Kidney capillary endothelial cell (primary cell): ENCODE results near the gene HCN2.

Source experiments
- DNase-seq: peaks from one replicate; pipeline ENCODE4 v3.0.0-alpha.2; 2018; ENCODE audit warnings: low spot score

HCN2 gene

DNA sequence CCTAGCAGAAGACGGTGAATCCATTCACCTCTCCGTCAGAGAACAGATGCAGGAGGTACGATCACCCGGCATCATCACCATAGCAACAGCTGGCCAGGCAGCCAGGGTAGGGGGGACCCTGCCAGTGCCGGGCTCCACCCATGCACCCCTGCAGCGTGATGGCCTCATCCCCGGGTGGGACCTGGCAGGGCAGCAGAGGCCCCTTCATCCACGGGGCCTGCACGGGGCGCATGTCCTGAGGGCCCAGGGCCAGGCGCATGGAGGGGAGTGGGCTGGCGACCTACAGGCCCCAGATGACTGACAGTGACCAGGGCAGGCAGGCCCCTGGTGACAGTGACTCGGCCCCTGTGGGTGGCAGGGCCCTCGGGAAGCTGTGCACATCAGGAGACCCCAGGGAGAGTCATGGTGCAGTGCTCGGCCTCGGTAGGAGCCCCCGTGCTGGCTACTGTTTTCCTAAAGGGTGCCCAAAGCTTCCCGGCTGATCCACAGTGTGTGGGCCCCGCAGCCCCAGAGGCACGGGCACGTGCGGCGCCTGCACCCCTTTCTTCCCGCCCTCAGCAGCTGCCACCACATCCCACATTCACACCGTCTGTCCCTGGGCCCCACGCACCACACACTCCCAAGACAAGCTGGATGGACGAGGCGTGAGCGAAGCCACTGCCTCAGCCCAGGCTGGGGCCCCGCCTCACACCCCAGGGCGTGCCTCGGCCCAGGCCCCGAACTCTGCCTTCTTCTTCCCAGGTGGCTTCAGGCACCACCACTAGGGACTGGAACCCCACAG is 68.6 kb downstream of the HCN2 start:
- DNase-seq, result no peak

DNA sequence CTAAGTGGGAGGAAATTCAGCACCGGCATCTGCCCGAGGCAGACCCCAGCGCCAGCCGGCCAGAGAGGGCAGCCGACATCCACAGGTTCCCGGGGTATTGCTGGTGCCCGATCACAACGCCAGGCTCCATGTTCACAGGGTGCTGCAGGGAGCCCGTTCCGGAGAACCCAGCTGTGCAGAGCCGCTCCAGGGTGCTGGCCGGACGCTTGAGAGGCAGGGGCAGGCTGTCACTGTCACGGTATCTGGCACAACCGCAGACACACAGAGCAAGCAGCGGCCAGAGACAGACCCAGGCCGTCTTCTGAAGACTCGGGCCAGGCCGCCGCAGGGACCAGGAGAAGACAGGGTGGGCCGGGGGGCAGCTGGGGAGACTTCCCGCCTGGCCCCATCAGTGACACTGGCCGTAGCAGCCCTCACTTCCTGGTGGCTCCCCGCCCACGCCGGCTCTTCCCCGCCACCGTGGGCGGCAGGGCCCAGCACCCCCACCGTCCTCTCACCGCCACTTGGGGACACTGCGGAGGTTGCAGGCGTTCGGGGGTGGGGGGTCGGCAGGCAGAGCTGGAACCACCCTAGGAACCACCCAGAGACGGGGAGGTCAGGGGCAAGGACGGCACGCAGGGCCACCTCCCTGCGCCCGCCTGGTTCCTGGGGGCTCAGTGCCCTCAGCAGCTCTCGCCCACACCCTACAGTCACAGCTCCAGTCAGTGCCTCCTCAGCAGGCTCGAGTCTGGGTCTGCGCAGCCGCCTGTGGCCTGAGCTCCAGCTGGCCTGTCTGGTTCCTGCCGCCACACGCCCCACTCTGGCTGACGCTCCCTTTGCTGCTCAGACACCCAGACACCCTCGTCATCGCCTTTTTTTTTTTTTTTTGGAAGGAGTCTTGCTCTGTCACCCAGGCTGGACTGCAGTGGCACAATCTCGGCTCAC is 69.5 kb downstream of the HCN2 start:
- DNase-seq, result no peak

DNA sequence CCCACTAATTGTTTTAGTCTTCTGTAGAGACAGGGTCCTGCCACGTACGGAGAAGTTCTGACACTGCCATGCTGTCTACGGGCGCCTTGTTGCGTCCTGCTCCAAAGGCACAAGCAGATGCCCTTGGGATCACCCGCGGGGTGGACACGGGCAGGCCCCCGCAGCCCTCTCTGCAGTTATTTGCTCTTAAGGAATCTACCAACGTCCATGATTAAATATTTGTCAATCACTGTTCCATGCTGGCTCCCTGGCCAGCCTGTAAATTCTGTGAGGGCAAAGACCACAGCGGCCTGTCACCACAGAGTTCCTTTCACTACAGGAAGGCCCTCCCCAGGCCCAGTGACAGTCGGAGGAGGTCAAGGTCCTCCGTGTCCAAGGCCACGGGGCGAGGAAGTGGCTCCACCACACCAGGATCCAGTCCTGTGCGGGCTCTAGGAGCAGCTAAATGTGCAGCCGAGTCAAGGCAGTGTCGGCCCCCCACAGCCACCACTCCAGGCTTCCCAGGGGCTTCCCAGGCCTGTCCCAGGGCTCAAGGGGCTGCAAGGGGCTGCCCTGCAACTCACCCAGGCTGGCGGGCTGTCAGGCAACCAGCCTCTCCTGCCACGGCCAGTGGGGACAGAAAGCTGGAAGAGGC is 71.2 kb downstream of the HCN2 start:
- DNase-seq, result no peak

DNA sequence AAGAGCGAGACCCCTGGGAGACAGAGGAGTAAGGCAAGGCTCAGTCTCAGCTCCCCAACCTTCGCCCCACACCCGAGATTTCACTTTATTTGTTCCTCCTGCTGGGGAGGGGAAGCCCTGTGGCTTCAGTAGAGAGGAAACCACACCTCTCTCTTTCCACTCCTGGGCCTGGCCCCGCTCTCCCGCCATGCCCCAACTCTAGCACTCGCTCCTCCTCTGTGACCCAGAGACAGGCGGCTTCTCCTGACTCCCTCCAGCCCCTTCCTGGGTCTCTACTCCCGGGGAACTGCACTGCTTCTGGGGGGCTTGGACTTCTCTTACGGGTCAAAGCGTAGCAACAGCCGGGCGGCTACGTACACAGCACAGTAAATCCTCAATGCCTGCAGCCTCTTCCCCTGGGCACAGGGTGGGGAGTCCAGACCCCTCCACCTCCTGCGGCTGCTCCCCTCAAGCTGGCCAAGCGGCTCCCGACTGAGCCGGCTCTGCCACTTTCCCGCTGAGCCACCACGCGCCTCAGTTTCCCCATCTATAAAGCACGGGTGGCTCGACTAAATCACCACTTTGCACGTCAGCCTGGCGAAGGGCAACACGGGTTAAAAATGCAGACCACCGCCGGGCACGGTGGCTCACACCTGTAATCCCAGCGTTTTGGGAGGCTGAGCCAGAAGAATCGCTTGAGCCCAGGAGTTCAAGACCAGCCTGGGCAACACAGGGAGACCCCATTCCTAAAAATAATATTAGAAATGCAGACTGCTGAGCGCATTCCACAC is 71.9 kb downstream of the HCN2 start:
- DNase-seq, result no peak

DNA sequence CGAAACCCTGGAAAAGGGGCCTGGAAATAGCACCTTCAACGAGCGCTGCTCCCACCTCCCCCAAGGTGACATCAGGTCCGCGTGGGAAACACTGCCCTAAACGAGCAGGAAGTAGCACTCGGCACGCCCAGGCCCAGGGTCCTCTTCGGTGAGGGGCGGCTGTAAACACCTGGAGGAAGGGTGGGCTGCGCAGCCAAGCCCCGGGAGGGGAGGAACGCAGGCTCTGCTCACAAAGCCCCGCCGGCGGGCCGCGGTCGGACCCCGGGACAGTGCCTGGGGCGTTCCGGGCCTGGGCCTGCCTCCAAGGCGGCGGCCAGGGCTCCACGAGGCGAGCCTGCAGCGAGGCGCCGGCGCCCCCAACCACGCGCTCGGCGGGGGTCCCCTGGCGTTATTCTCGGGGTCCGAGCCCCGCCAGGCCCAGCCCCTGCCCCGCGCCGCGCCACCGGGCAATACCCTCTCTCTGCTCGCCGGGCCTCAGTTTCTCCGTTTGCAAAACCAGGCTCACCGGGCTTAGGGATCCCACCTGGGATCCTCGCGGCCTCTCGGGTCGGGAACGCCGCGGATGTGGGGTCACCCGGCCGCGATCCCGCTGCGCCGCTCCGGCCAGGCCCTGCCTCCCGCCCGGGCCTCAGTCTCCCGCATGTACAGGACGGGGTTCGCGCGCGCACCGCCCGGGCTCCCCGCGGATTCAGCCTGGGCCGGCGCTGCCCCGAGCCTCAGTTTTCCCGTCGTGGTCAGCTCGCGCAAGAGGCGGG is 72.7 kb downstream of the HCN2 start:
- DNase-seq, result peak; percentile 23

DNA sequence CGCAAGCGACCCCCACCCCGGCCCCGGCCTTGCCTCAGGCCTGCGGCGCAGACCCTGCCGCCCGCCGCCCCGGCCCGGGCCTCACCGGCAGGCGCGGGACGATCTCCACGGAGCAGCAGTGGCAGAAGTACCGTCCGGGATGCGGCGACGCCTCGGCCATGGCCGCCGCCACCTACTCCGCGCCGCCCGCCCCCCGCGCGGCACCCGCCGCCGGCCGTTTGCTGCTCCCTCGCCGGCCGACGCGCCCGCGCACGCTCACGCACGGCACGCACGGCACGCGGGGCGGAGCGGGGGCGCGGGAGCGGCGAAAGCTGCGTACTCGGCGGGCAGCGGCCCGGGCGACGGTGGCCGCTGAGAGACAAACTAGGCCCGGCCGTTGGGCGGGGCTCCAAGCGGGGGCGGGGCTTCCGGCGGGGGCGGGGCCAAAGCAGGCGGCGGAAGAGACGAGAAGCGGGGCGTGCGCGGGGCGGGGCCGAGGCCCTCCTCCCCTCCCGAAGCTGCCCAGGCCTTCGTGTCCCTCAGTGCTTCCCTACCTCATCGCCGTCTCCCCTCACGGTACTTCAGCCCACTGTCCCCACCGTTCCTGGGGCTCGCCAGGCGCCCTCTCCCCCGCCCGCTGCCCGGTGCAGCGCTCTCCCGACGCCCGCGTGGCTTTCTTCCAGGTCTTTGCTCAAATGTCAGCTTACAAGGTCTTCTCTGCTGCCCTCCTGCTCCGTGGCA is 73.4 kb downstream of the HCN2 start, which contains the start of gene RNF126:
Gene RNF126, minus strand, starts transcription at position 253 of the 720 bp plus-strand sequence. Its CDS starts 93 bp downstream, at position 160.
- DNase-seq, result peak; percentile 88

DNA sequence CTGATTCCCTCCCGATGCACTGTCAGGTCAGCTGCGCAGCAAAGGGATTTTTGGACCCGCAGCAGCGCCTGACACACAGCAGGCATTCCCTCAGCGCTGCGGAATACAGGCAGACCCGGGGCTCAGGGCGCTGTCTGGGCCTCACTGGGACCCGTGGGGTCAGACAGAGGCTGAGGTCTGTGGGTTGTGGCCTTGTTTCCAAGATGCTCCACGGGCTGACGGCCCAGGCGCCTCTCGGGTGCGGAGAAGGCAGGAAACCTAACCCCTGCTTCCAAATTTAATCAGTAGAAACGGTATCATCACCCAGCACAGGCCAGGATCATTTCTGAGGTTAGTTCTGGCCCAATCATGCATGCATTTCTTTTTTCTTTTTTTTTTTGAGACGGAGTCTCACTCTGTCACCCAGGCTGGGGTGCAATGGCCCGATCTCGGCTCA is 74.0 kb downstream of the HCN2 start:
- DNase-seq, result no peak

DNA sequence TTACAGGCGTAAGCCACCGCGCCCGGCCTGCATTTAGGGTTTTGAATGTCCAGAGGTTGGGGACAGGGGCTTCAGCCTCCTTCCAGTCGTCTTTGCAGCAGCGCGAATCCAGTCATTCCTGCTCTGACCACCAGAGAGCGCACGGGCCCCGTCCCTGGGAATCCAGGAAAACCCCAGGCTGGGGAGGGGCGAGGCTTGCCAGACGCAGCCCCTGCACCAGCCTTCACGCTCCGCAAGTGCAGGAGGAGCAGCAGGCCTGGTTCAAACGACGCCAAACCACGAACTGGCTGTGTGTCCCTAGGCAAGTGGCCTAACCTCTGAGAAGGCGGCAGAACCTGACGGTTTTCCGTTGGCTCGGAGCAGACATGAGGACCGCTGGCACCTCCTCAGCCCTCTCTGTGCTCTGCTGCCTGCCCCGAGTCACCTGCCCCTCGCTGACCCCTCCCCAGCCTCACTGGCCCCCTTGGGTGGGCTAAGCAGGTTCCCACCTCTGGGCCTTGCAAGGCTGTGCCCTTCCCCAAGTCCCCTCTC is 75.3 kb downstream of the HCN2 start:
- DNase-seq, result peak; percentile 73
